H1 (cell line): ENCODE measurements around the gene DZIP1L. TPM values are rescaled to one million over a fixed set of nuclear protein-coding genes. Genes with fewer than 3 reads are reported as not detected.

Source experiments
- CTCF ChIA-PET: fragments of 300-600 bp; sonication (Branson Sonifier 250); formaldehyde crosslinking; loops from one replicate; lab custom pipeline; 2021; ENCODE audit not compliant: partially characterized antibody; lab: Charles Lee
- POLR2A ChIA-PET: fragments of 300-600 bp; sonication (Branson Sonifier 250); formaldehyde crosslinking; loops from one replicate; lab custom pipeline; 2021; ENCODE audit warnings: inconsistent platforms; ENCODE audit not compliant: partially characterized antibody; lab: Charles Lee
- DNase-seq, 2 experiments: peaks; one replicate each; pipeline versions ENCODE4 v3.0.0 to v3.0.0-alpha.2; 2010 to 2022; ENCODE audit warnings: low spot score in 2 of 2, low read depth in 1 of 2, mixed read lengths in 1 of 2
- FAIRE-seq: peaks from 2 replicates; lab custom pipeline; 2011; peaks lifted over from hg19 to GRCh38; lab: Jason Lieb, UNC
- H2AFZ ChIP-seq: 2 replicates; pipeline ENCODE4 v1.8.1; 2012; ENCODE audit warnings: low read length, inconsistent platforms
- H2AK5ac ChIP-seq: 2 replicates; pipeline ENCODE4 v1.6.1; 2013; ENCODE audit warnings: low read depth, low read length
- H2BK120ac ChIP-seq: replicated peaks from 2 replicates; pipeline ENCODE3; 2013; ENCODE audit warnings: low read depth, low read length, inconsistent platforms
- H2BK12ac ChIP-seq: 2 replicates; pipeline ENCODE4 v1.6.1; 2013; ENCODE audit warnings: low read depth, low read length
- H2BK15ac ChIP-seq: 2 replicates; pipeline ENCODE4 v1.6.1; 2013; ENCODE audit warnings: low read length
- H2BK20ac ChIP-seq: 2 replicates; pipeline ENCODE4 v1.6.1; 2013; ENCODE audit warnings: low read length
- H2BK5ac ChIP-seq: 2 replicates; pipeline ENCODE4 v1.6.1; 2013; ENCODE audit warnings: low read depth, low read length
- H3K14ac ChIP-seq: 2 replicates; pipeline ENCODE4 v1.6.1; 2013; ENCODE audit warnings: inconsistent platforms; ENCODE audit not compliant: insufficient read length
- H3K18ac ChIP-seq: 2 replicates; pipeline ENCODE4 v1.6.1; 2013; ENCODE audit warnings: low read length; ENCODE audit errors: extremely low read depth
- H3K23ac ChIP-seq: 2 replicates; pipeline ENCODE4 v1.6.1; 2013; ENCODE audit warnings: inconsistent platforms; ENCODE audit not compliant: insufficient read length
- H3K23me2 ChIP-seq: 2 replicates; pipeline ENCODE4 v1.6.1; 2013; ENCODE audit warnings: low read depth, low read length
- H3K27ac ChIP-seq: 2 replicates; pipeline ENCODE4 v1.6.1; 2011; ENCODE audit warnings: low read depth, low read length, inconsistent platforms
- H3K27me3 ChIP-seq, 4 experiments: replicated peaks in 1 of 4; 1 replicate in 1 of 4; 2 replicates in 3 of 4; pipeline versions ENCODE4 v1.6.1 to v1.8.1; 2011 to 2013; ENCODE audit warnings: low read length in 3 of 4, mild to moderate bottlenecking in 3 of 4, inconsistent platforms in 2 of 4, mixed read lengths in 2 of 4, moderate library complexity in 1 of 4; ENCODE audit not compliant: control insufficient read depth in 3 of 4, insufficient read depth in 3 of 4; ENCODE audit errors: extremely low read depth in 1 of 4
- H3K36me3 ChIP-seq, 4 experiments: 2 replicates each; pipeline versions ENCODE4 v1.6.1 to v1.8.1; 2011 to 2013; ENCODE audit warnings: mild to moderate bottlenecking in 4 of 4, low read length in 3 of 4, moderate library complexity in 2 of 4, control low read depth in 1 of 4, inconsistent platforms in 1 of 4; ENCODE audit not compliant: insufficient read depth in 4 of 4, control insufficient read depth in 2 of 4
- H3K4ac ChIP-seq: replicated peaks from 2 replicates; pipeline ENCODE3; 2013; ENCODE audit warnings: low read length, low read depth, mixed read lengths, inconsistent platforms; ENCODE audit not compliant: insufficient read length
- H3K4me1 ChIP-seq, 4 experiments: replicated peaks in 1 of 4; 1 replicate in 1 of 4; 2 replicates in 3 of 4; pipeline versions ENCODE4 v1.6.1 to v1.8.1; 2011 to 2013; ENCODE audit warnings: low read length in 3 of 4, inconsistent platforms in 2 of 4, mixed read lengths in 1 of 4; ENCODE audit not compliant: insufficient read depth in 4 of 4, control insufficient read depth in 3 of 4
- H3K4me2 ChIP-seq, 2 experiments: 2 replicates each; pipeline versions ENCODE4 v1.6.1 to v1.8.1; 2011 to 2013; ENCODE audit warnings: low read depth in 2 of 2, low read length in 2 of 2, control low read depth in 1 of 2, inconsistent platforms in 1 of 2, mild to moderate bottlenecking in 1 of 2; ENCODE audit not compliant: insufficient read depth in 1 of 2
- H3K4me3 ChIP-seq, 4 experiments: fragments of 200-600, 300-600 bp in 1 of 4; sonication (generic), shearing (Covaris generic), sonication (Bioruptor Twin) in 1 of 4; 2 replicates each; pipeline versions ENCODE4 v1.5.1 to v1.8.1; 2011 to 2016; ENCODE audit warnings: low read length in 4 of 4, low read depth in 3 of 4, control low read depth in 2 of 4, inconsistent platforms in 2 of 4, mild to moderate bottlenecking in 2 of 4, mixed read lengths in 1 of 4, moderate library complexity in 1 of 4; ENCODE audit not compliant: insufficient read depth in 2 of 4; ENCODE audit errors: extremely low read depth in 1 of 4
- H3K56ac ChIP-seq: replicated peaks from 2 replicates; pipeline ENCODE3; 2013; ENCODE audit warnings: low read depth, mild to moderate bottlenecking, mixed read lengths, low read length, inconsistent platforms; ENCODE audit not compliant: insufficient read length
- H3K79me1 ChIP-seq: 2 replicates; pipeline ENCODE4 v1.6.1; 2013; ENCODE audit warnings: low read depth, low read length, control low read depth
- H3K79me2 ChIP-seq, 2 experiments: 2 replicates each; pipeline versions ENCODE4 v1.6.1 to v1.8.1; 2012 to 2013; ENCODE audit warnings: low read length in 2 of 2, mild to moderate bottlenecking in 2 of 2, inconsistent platforms in 1 of 2; ENCODE audit not compliant: insufficient read depth in 2 of 2, control insufficient read depth in 1 of 2
- H3K9ac ChIP-seq, 4 experiments: replicated peaks in 1 of 4; 1 replicate in 1 of 4; 2 replicates in 3 of 4; pipeline versions ENCODE4 v1.6.1 to v1.8.1; 2011 to 2013; ENCODE audit warnings: low read depth in 3 of 4, low read length in 3 of 4, control low read depth in 2 of 4, mild to moderate bottlenecking in 2 of 4, moderate library complexity in 2 of 4, inconsistent platforms in 1 of 4; ENCODE audit errors: extremely low read depth in 1 of 4
- H3K9me3 ChIP-seq, 2 experiments: 2 replicates each; pipeline versions ENCODE4 v1.6.1 to v1.8.1; 2012 to 2013; ENCODE audit warnings: mild to moderate bottlenecking in 2 of 2, moderate library complexity in 2 of 2, control low read depth in 1 of 2, inconsistent platforms in 1 of 2, low read depth in 1 of 2, low read length in 1 of 2, mixed read lengths in 1 of 2; ENCODE audit not compliant: insufficient read depth in 2 of 2
- H4K20me1 ChIP-seq, 2 experiments: replicated peaks in 1 of 2; 2 replicates each; pipeline versions ENCODE3 to v1.8.1; 2011 to 2013; ENCODE audit warnings: inconsistent platforms in 2 of 2, low read length in 2 of 2, mild to moderate bottlenecking in 1 of 2; ENCODE audit not compliant: insufficient read depth in 2 of 2, control insufficient read depth in 1 of 2
- H4K5ac ChIP-seq: 2 replicates; pipeline ENCODE4 v1.6.1; 2013; ENCODE audit warnings: low read length, low read depth, mixed read lengths, inconsistent platforms; ENCODE audit not compliant: insufficient read length
- H4K8ac ChIP-seq: 2 replicates; pipeline ENCODE4 v1.8.0; 2013; ENCODE audit warnings: mild to moderate bottlenecking, moderate library complexity, low read length, inconsistent platforms; ENCODE audit not compliant: insufficient read depth; ENCODE audit errors: extremely low read depth
- H4K91ac ChIP-seq: replicated peaks from 2 replicates; pipeline ENCODE3; 2013; ENCODE audit warnings: low read length, mixed read lengths, inconsistent platforms; ENCODE audit not compliant: insufficient read length
- BRCA1 ChIP-seq: IDR thresholded peaks from 2 replicates; pipeline ENCODE4 v1.6.1; 2012; ENCODE audit warnings: low read depth, low read length, improper control_type of control experiment
- CHD2 ChIP-seq: IDR thresholded peaks from 2 replicates; pipeline ENCODE4 v1.6.1; 2012; ENCODE audit warnings: low read length, improper control_type of control experiment
- EZH2 ChIP-seq: fragments of 200-600 bp; sonication (generic); IDR thresholded peaks from 2 replicates; pipeline ENCODE4 v1.7.1; 2012; ENCODE audit warnings: low read depth, mild to moderate bottlenecking, moderate library complexity, low read length, inconsistent platforms; ENCODE audit not compliant: severe bottlenecking
- MAFK ChIP-seq: IDR thresholded peaks from 2 replicates; pipeline ENCODE4 v1.6.1; 2012; ENCODE audit warnings: low read depth, mild to moderate bottlenecking, improper control_type of control experiment, low read length
- RAD21 ChIP-seq, 2 experiments: IDR thresholded peaks in 1 of 2; conservative IDR thresholded peaks in 1 of 2; 2 replicates each; pipeline ENCODE4 v1.6.1; 2011; ENCODE audit warnings: low read depth in 2 of 2, low read length in 2 of 2, improper control_type of control experiment in 1 of 2, inconsistent platforms in 1 of 2, mild to moderate bottlenecking in 1 of 2, moderate library complexity in 1 of 2
- polyA plus RNA-seq, 7 experiments: library from polyadenylated mRNA; depleted of rRNA in 3 of 7; stranded (reverse) in 5 of 7; unstranded in 2 of 7; fragments of >200 nt in 5 of 7; fragments of 200-250 nt in 2 of 7; gene quantifications; 1 replicate in 5 of 7; 2 replicates in 1 of 7; 4 replicates in 1 of 7; pipeline versions ENCODE4 v1.2.1 to v1.2.3, GENCODE V29; 2011 to 2013; ENCODE audit warnings: missing spikeins in 2 of 7, mixed read lengths in 2 of 7
- total RNA-seq: library from RNA; stranded (reverse); fragmentation: NEBNext Ultra II Directional; extraction: Animal tissue kit (Norgen Biotek cat#: 25700); gene quantifications from 2 replicates; pipeline ENCODE4 v1.2.1, GENCODE V29; 2021

Gene DZIP1L
- total and polyA plus RNA-seq, 2 of the 8 experiments (the other 6 are each of a cell fraction or from before 2014, with no cell fraction given) = 6.5 to 8.3 TPM

DNA sequence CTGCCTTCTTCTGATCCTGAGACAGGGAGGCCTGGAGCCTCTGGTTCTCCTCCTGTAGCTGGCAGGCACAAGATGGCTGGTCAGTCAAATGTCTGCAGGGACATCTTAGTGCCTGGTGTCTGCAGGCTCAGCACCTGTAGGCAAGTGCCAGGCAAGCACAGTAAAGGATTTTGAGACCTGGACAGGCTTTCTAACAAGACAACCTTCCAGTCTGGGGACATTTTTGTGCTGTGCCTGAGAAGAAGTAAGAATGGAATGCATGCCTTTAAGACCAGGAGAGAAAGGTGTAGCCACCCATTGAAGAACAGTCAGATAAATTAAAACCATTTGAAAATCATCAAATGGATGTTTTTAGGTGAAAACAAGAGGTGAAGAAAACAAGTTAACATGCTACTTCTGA lies 31.2 kb downstream of the DZIP1L start:
- no peak overlapping the region for H2BK120ac ChIP-seq
- H2AK5ac ChIP-seq = no peak overlapping the region
- no peak for FAIRE-seq
- no peaks in the 10 kb centered on the region for H3K79me2 ChIP-seq
- no peak overlapping the region for H2BK15ac ChIP-seq
- no peak overlapping the region for H3K14ac ChIP-seq
- H3K36me3 ChIP-seq = peaks cover 5 to 23% (median 13%) of the 10 kb centered on the region in 4 experiments; a peak in 6 of 8 replicates
- no peak for DNase-seq
- no peak overlapping the region for H4K91ac ChIP-seq
- H3K23ac ChIP-seq = no peak overlapping the region
- H3K56ac ChIP-seq = no peak overlapping the region
- no peak overlapping the region for H3K4ac ChIP-seq
- ChIA-PET POLR2A (no interaction called here), CTCF (interaction anchor here (0.8 to 4.6 kb wide), 5 partner anchors 15 to 40 kb away, joined by 3 to 27 read pairs (median 4); no protein-coding TSS in a partner anchor)
- H3K27ac ChIP-seq = no peak overlapping the region
- H3K9me3 ChIP-seq = no peaks in the 10 kb centered on the region
- no peak overlapping the region for H3K9ac ChIP-seq
- H4K5ac ChIP-seq = no peak overlapping the region
- no peak overlapping the region for H3K18ac ChIP-seq
- H4K20me1 ChIP-seq = no peaks in the 10 kb centered on the region
- H4K8ac ChIP-seq = no peak overlapping the region
- no peak overlapping the region for H2BK20ac ChIP-seq
- H3K4me3 ChIP-seq = no peak overlapping the region
- no peaks in the 10 kb centered on the region for H3K79me1 ChIP-seq
- no peaks in the 10 kb centered on the region for H3K23me2 ChIP-seq
- no peak overlapping the region for H2AFZ ChIP-seq
- no peak overlapping the region for H2BK5ac ChIP-seq
- no peak overlapping the region for H3K4me2 ChIP-seq
- no peaks in the 10 kb centered on the region for H3K4me1 ChIP-seq
- no peak overlapping the region for H2BK12ac ChIP-seq
- no peaks in the 10 kb centered on the region for H3K27me3 ChIP-seq
- TF ChIP-seq CHD2 (no peak), RAD21 (IDR thresholded peaks at IDR 0.05 in 1 of 2, conservative IDR thresholded peaks at IDR 0.05 in 1 of 2; ENCODE audit: low read depth in 2 of 2, low read length in 2 of 2) (no peak), MAFK (no peak), BRCA1 (no peak), EZH2 (no peak)
